IMR-90 (cell line): ENCODE results near the gene TTC39A. TPM values are rescaled to one million over a fixed set of nuclear protein-coding genes. Genes with fewer than 3 reads are reported as not detected.

ENCODE experiments used
- ATAC-seq: fragments of 200-7000 bp; cut with Tn5 transposase; 2 replicates; pipeline ENCODE4 v1.9.1; 2020; ENCODE audit warnings: low read depth, mild to moderate bottlenecking, moderate library complexity
- BruUV-seq: library from RNA; stranded (reverse); fragments of 400-500 nt; replicated peaks from 2 replicates; lab custom pipeline; 2021; lab: Mats Ljungman, UMichigan
- CTCF ChIA-PET: fragments of 300-600 bp; formaldehyde crosslinking; extraction: SDS; loops from one replicate; lab custom pipeline; 2021; ENCODE audit warnings: antibody characterized with exemption; lab: Yijun Ruan, JAX
- POLR2A ChIA-PET: fragments of 300-600 bp; sonication (Branson Sonifier 250); formaldehyde crosslinking; loops from one replicate; lab custom pipeline; 2022; ENCODE audit warnings: antibody characterized with exemption; ENCODE audit not compliant: unreplicated experiment; lab: Charles Lee
- DNase-seq: peaks from one replicate; pipeline ENCODE4 v3.0.0; 2013
- H2AFZ ChIP-seq: replicated peaks from 2 replicates; pipeline ENCODE3; 2013; ENCODE audit warnings: low read length, mild to moderate bottlenecking; ENCODE audit not compliant: poor library complexity
- H2AK5ac ChIP-seq: 2 replicates; pipeline ENCODE4 v1.6.1; 2013; ENCODE audit warnings: low read depth, low read length, inconsistent platforms
- H2AK9ac ChIP-seq: replicated peaks from 2 replicates; pipeline ENCODE3; 2013; ENCODE audit warnings: mild to moderate bottlenecking, low read depth, low read length, moderate library complexity; ENCODE audit not compliant: poor library complexity
- H2BK120ac ChIP-seq: 2 replicates; pipeline ENCODE4 v1.6.1; 2013; ENCODE audit warnings: low read depth, low read length, inconsistent platforms
- H2BK15ac ChIP-seq: 3 replicates; pipeline ENCODE4 v1.6.1; 2013; ENCODE audit warnings: low read depth, low read length, inconsistent platforms
- H2BK20ac ChIP-seq: 2 replicates; pipeline ENCODE4 v1.6.1; 2013; ENCODE audit warnings: low read depth, mild to moderate bottlenecking, inconsistent platforms, low read length, moderate library complexity
- H2BK5ac ChIP-seq: 2 replicates; pipeline ENCODE4 v1.6.1; 2013; ENCODE audit warnings: mild to moderate bottlenecking, low read depth, low read length, inconsistent platforms; ENCODE audit not compliant: poor library complexity, severe bottlenecking
- H3K14ac ChIP-seq: replicated peaks from 2 replicates; pipeline ENCODE4 v1.6.1; 2013; ENCODE audit warnings: low read depth, low read length, inconsistent platforms
- H3K18ac ChIP-seq: 2 replicates; pipeline ENCODE4 v1.6.1; 2013; ENCODE audit warnings: low read depth, low read length, control low read depth
- H3K23ac ChIP-seq: 2 replicates; pipeline ENCODE4 v1.6.1; 2013; ENCODE audit warnings: low read depth, low read length, inconsistent platforms
- H3K27ac ChIP-seq: 2 replicates; pipeline ENCODE4 v1.5.1; 2013; ENCODE audit warnings: mild to moderate bottlenecking, control low read depth, low read length; ENCODE audit not compliant: insufficient read depth
- H3K27me3 ChIP-seq: 2 replicates; pipeline ENCODE4 v1.6.1; 2013; ENCODE audit warnings: low read length; ENCODE audit not compliant: control insufficient read depth, insufficient read depth
- H3K36me3 ChIP-seq: 2 replicates; pipeline ENCODE4 v1.6.1; 2013; ENCODE audit warnings: low read length, mixed read lengths; ENCODE audit not compliant: control insufficient read depth, insufficient read depth
- H3K4ac ChIP-seq: 2 replicates; pipeline ENCODE4 v1.6.1; 2013; ENCODE audit warnings: low read depth, low read length, inconsistent platforms
- H3K4me1 ChIP-seq: 2 replicates; pipeline ENCODE4 v1.6.1; 2013; ENCODE audit warnings: low read length, mixed read lengths; ENCODE audit not compliant: control insufficient read depth, insufficient read depth
- H3K4me2 ChIP-seq: 2 replicates; pipeline ENCODE4 v1.6.1; 2013; ENCODE audit warnings: low read depth, mild to moderate bottlenecking, control low read depth, low read length, moderate library complexity
- H3K4me3 ChIP-seq: 2 replicates; pipeline ENCODE4 v1.5.1; 2013; ENCODE audit warnings: low read depth, mild to moderate bottlenecking, control low read depth, low read length, moderate library complexity; ENCODE audit not compliant: insufficient read depth
- H3K56ac ChIP-seq: 2 replicates; pipeline ENCODE4 v1.6.1; 2013; ENCODE audit warnings: low read length, inconsistent platforms; ENCODE audit not compliant: insufficient read depth; ENCODE audit errors: extremely low read depth
- H3K79me1 ChIP-seq, 2 experiments: 2 replicates each; pipeline ENCODE4 v1.6.1; 2013; ENCODE audit warnings: low read length in 2 of 2, inconsistent platforms in 1 of 2, low read depth in 1 of 2
- H3K9ac ChIP-seq: 2 replicates; pipeline ENCODE4 v1.6.1; 2013; ENCODE audit warnings: low read depth, low read length, control low read depth
- H3K9me1 ChIP-seq: 2 replicates; pipeline ENCODE4 v1.6.1; 2013; ENCODE audit warnings: low read length, inconsistent platforms; ENCODE audit not compliant: insufficient read depth
- H3K9me3 ChIP-seq: 2 replicates; pipeline ENCODE4 v1.6.1; 2013; ENCODE audit warnings: low read length; ENCODE audit not compliant: control insufficient read depth, insufficient read depth
- H4K20me1 ChIP-seq: 2 replicates; pipeline ENCODE4 v1.6.1; 2013; ENCODE audit warnings: low read length, inconsistent platforms; ENCODE audit not compliant: insufficient read depth
- H4K5ac ChIP-seq: 2 replicates; pipeline ENCODE4 v1.6.1; 2013; ENCODE audit warnings: mild to moderate bottlenecking, low read depth, low read length, control low read depth
- H4K8ac ChIP-seq, 2 experiments: 2 replicates each; pipeline ENCODE4 v1.6.1; 2013; ENCODE audit warnings: low read depth in 2 of 2, low read length in 2 of 2, control low read depth in 1 of 2, inconsistent platforms in 1 of 2
- H4K91ac ChIP-seq: 2 replicates; pipeline ENCODE4 v1.6.1; 2013; ENCODE audit warnings: low read depth, low read length, inconsistent platforms; ENCODE audit not compliant: insufficient read depth
- BHLHE40 ChIP-seq: fragments of 150-350 bp; IDR thresholded peaks from 2 replicates; pipeline ENCODE4 v1.6.1; 2016; ENCODE audit warnings: mild to moderate bottlenecking, low read depth, low read length
- CEBPB ChIP-seq: IDR thresholded peaks from 2 replicates; pipeline ENCODE4 v1.6.1; 2012; ENCODE audit warnings: low read depth, low read length, improper control_type of control experiment
- CHD1 ChIP-seq: IDR thresholded peaks from 2 replicates; pipeline ENCODE4 v1.6.1; 2012; ENCODE audit warnings: low read depth, low read length, improper control_type of control experiment
- CTCF ChIP-seq: conservative IDR thresholded peaks from 2 replicates; pipeline ENCODE4 v1.5.1; 2012; ENCODE audit warnings: mild to moderate bottlenecking, low read depth, low read length, improper control_type of control experiment
- ELK1 ChIP-seq: fragments of 150-350 bp; IDR thresholded peaks from 2 replicates; pipeline ENCODE4 v1.6.1; 2016; ENCODE audit warnings: low read depth, mild to moderate bottlenecking, low read length, moderate library complexity, borderline replicate concordance
- FOS ChIP-seq: fragments of 150-350 bp; IDR thresholded peaks from 2 replicates; pipeline ENCODE4 v1.6.1; 2016; ENCODE audit warnings: low read depth, low read length
- MAZ ChIP-seq: IDR thresholded peaks from 2 replicates; pipeline ENCODE4 v1.6.1; 2012; ENCODE audit warnings: low read depth, mild to moderate bottlenecking, low read length, improper control_type of control experiment, moderate library complexity, borderline replicate concordance
- MXI1 ChIP-seq: IDR thresholded peaks from 2 replicates; pipeline ENCODE4 v1.6.1; 2012; ENCODE audit warnings: low read depth, mild to moderate bottlenecking, low read length, moderate library complexity, borderline replicate concordance
- POLR2A ChIP-seq: IDR thresholded peaks from 2 replicates; pipeline ENCODE4 v1.6.1; 2012; ENCODE audit warnings: mild to moderate bottlenecking, low read depth, low read length
- RAD21 ChIP-seq: IDR thresholded peaks from 2 replicates; pipeline ENCODE4 v1.6.1; 2012; ENCODE audit warnings: low read length, improper control_type of control experiment
- RCOR1 ChIP-seq: IDR thresholded peaks from 2 replicates; pipeline ENCODE4 v1.6.1; 2012; ENCODE audit warnings: mild to moderate bottlenecking, low read length, improper control_type of control experiment; ENCODE audit not compliant: insufficient replicate concordance
- RFX5 ChIP-seq: IDR thresholded peaks from 2 replicates; pipeline ENCODE4 v1.8.0; 2012; ENCODE audit warnings: low read depth, mild to moderate bottlenecking, low read length, moderate library complexity
- SMC3 ChIP-seq: fragments of 150-350 bp; IDR thresholded peaks from 2 replicates; pipeline ENCODE4 v1.6.1; 2016; ENCODE audit warnings: low read depth, mild to moderate bottlenecking, antibody characterized with exemption, low read length, moderate library complexity
- USF2 ChIP-seq: fragments of 150-350 bp; IDR thresholded peaks from 2 replicates; pipeline ENCODE4 v1.6.1; 2017; ENCODE audit warnings: mild to moderate bottlenecking, antibody characterized with exemption, low read length, low read depth
- WGBS, 2 experiments: methylation state at CpG; one replicate each; pipeline versions ENCODE4 v1.1.5 to v1.1.7; 2013; ENCODE audit warnings: missing lambda C conversion rate in 2 of 2; ENCODE audit not compliant: insufficient read length in 1 of 2; ENCODE audit errors: extremely low coverage in 2 of 2; 5-methylcytosine and 5-hydroxymethylcytosine counted together
- dilution Hi-C: fragments of 300-500 bp; cut with HindIII; formaldehyde crosslinking; loops from one replicate; pipeline ENCODE4 v1.14.3; 2018; ENCODE audit warnings: low sequenced_read_pairs; ENCODE audit not compliant: unreplicated experiment
- in situ Hi-C: fragments of 300-500 bp; cut with MboI; formaldehyde crosslinking; loops from 3 replicates; pipeline ENCODE4 v1.14.3; 2019; ENCODE audit warnings: low sequenced_read_pairs, inconsistent platforms, mixed read lengths
- intact Hi-C: fragments of 100-400 bp; cut with micrococcal nuclease; formaldehyde crosslinking; loops from 2 replicates; pipeline ENCODE4 v1.10.0; 2022
- polyA plus RNA-seq, 3 experiments: library from polyadenylated mRNA; depleted of rRNA; stranded (reverse); fragments of >200 nt; gene quantifications; 2 replicates each; pipeline ENCODE4 v1.2.3, GENCODE V29; 2012; ENCODE audit warnings: low replicate concordance in 1 of 3
- total RNA-seq: library from RNA; depleted of rRNA; stranded (reverse); fragments of >200 nt; gene quantifications from 2 replicates; pipeline ENCODE4 v1.2.3, GENCODE V29; 2012

TTC39A gene
- total and polyA plus RNA-seq, 2 of the 4 experiments (the other 2 are of a cell fraction): 0.62 to 0.72 TPM

GRCh38 chr1:51336004-51336403, 5.6 kb upstream of the TTC39A start:
- Histone ChIP-seq H3K27ac (no peak overlapping the region), H2BK20ac (no peak overlapping the region), H2AK5ac (no peak overlapping the region), H3K9me3 (no peaks in the 10 kb centered on the region), H3K27me3 (no peaks in the 10 kb centered on the region), H3K23ac (no peak overlapping the region), H4K5ac (no peak overlapping the region), H3K79me1 (no peaks in the 10 kb centered on the region), H2BK5ac (no peak overlapping the region), H2BK15ac (no peak overlapping the region), H3K36me3 (no peaks in the 10 kb centered on the region), H2AFZ (no peak overlapping the region), H4K20me1 (no peaks in the 10 kb centered on the region), H3K56ac (no peak overlapping the region), H3K9me1 (peaks cover 4% of the 10 kb centered on the region), H3K4me1 (peaks cover 5% of the 10 kb centered on the region), H4K8ac (no peak overlapping the region), H3K9ac (no peak overlapping the region), H3K4ac (no peak overlapping the region), H3K18ac (no peak overlapping the region), H2AK9ac (no peak overlapping the region), H4K91ac (no peak overlapping the region), H3K4me3 (no peak overlapping the region), H2BK120ac (no peak overlapping the region), H3K14ac (no peak overlapping the region), H3K4me2 (no peak overlapping the region)
- TF ChIP-seq RCOR1: no peak
- no peak for TF ChIP-seq CTCF
- TF ChIP-seq RAD21: no peak
- TF ChIP-seq ELK1: no peak
- TF ChIP-seq FOS: no peak
- TF ChIP-seq POLR2A: no peak
- no peak for TF ChIP-seq BHLHE40
- no peak for TF ChIP-seq MAZ
- TF ChIP-seq RFX5: no peak
- no peak for TF ChIP-seq SMC3
- no peak for TF ChIP-seq CEBPB
- no peak for TF ChIP-seq CHD1
- no peak for TF ChIP-seq MXI1
- no peak for TF ChIP-seq USF2
- dilution Hi-C loops: no loop called here
- ATAC-seq (no peak), DNase-seq (no peak)
- POLR2A ChIA-PET: no interaction called here
- BruUV-seq: no TSS peak
- WGBS, 2 experiments: no CpG with 5 or more reads among the region's 3 CpGs
- intact Hi-C loops: no loop called here
- CTCF ChIA-PET: interaction anchor here (0.6 kb wide), 1 partner anchor 10 kb away, joined by 3 read pairs; no protein-coding TSS in a partner anchor
- in situ Hi-C loops: no loop called here
